ENCODE data around the gene PGC. TPM values are rescaled to one million over a fixed set of nuclear protein-coding genes. Genes with fewer than 3 reads are reported as not detected.

The PGC gene
- total and polyA plus RNA-seq, 2 experiments from 2014 or later, result 0.10 TPM; not detected in 1

GRCh38 chr6:41789390-41789724, 42.2 kb upstream of the PGC start:
- Histone ChIP-seq H3K9me3 (ENCODE audit: low read depth) (no peaks in the 10 kb centered on the region), H3K27me3 (no peaks in the 10 kb centered on the region), H3K4me3 (no peak overlapping the region), H3K27ac (no peak overlapping the region), H3K36me3 (peaks cover 10% of the 10 kb centered on the region), H3K4me1 (ENCODE audit: low read depth) (peaks cover 16% of the 10 kb centered on the region)
- TF ChIP-seq, protein P1, sequence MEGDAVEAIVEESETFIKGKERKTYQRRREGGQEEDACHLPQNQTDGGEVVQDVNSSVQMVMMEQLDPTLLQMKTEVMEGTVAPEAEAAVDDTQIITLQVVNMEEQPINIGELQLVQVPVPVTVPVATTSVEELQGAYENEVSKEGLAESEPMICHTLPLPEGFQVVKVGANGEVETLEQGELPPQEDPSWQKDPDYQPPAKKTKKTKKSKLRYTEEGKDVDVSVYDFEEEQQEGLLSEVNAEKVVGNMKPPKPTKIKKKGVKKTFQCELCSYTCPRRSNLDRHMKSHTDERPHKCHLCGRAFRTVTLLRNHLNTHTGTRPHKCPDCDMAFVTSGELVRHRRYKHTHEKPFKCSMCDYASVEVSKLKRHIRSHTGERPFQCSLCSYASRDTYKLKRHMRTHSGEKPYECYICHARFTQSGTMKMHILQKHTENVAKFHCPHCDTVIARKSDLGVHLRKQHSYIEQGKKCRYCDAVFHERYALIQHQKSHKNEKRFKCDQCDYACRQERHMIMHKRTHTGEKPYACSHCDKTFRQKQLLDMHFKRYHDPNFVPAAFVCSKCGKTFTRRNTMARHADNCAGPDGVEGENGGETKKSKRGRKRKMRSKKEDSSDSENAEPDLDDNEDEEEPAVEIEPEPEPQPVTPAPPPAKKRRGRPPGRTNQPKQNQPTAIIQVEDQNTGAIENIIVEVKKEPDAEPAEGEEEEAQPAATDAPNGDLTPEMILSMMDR (IDR thresholded peaks at IDR 0.05; ENCODE audit: low read depth, low read length), result no peak
- no peak for DNase-seq (ENCODE audit: low read depth in 1 of 2, low spot score in 1 of 2)

- Histone ChIP-seq H3K27me3 (no peaks in the 10 kb centered on the region), H3K27ac (peak within 1 kb of the TSS; percentile 86), H3K36me3 (peaks cover 10% of the 10 kb centered on the region), H3K4me1 (ENCODE audit: low read depth) (peaks cover 20% of the 10 kb centered on the region), H3K4me3 (peak within 1 kb of the TSS; percentile 99), H3K9me3 (ENCODE audit: low read depth) (no peaks in the 10 kb centered on the region)
- DNase-seq (ENCODE audit: low read depth in 1 of 2, low spot score in 1 of 2), result peak; percentile 96 to 97
- TF ChIP-seq, protein P1 (IDR thresholded peaks at IDR 0.05; ENCODE audit: low read depth, low read length), result peak; percentile 76
Observed at GRCh38 chr6:41787219-41787917, 40.2 kb upstream of the PGC start, which contains the start of gene TOMM6. Gene TOMM6, plus strand, starts transcription at chr6:41787694. Its CDS starts 4 bp downstream, at chr6:41787698.

DNA sequence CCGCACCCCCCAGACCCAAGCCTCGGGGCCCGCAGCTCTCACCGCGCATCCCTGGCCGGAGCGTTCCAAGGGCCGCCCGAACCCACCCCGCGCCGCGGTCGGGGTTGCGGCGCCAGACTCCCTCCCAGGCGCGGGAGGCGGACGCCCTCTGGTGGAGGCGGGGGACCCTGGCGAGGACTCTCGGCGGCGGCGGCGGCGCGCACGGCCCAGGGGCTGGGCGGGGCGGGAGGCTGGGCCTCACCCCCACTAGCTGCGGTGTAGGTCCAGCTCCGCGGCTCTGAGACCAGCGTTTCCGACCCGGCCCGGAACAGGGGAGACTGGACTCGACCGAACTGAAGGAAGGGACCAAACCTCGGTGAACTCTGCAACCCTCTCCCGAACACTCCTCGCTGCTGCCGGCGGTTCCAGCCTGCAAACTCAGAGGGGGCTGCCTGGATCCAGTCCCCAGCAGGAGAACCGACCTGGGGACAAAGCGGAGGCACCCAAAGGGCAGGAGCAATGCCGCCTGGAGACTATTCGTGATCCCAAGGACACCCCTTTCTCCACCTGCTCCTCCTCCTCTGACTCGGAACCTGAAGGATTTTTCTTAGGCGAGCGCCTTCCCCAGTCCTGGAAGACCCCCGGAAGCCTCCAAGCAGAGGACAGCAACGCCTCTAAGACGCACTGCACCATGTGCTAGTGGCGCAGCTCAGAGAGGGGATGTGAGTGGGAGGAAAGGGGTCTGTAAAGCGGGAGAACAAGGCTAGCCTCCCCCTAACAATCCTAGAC, 39.4 kb upstream of the PGC start:
- H3K27ac ChIP-seq, result peak overlapping the region; percentile 86

DNA sequence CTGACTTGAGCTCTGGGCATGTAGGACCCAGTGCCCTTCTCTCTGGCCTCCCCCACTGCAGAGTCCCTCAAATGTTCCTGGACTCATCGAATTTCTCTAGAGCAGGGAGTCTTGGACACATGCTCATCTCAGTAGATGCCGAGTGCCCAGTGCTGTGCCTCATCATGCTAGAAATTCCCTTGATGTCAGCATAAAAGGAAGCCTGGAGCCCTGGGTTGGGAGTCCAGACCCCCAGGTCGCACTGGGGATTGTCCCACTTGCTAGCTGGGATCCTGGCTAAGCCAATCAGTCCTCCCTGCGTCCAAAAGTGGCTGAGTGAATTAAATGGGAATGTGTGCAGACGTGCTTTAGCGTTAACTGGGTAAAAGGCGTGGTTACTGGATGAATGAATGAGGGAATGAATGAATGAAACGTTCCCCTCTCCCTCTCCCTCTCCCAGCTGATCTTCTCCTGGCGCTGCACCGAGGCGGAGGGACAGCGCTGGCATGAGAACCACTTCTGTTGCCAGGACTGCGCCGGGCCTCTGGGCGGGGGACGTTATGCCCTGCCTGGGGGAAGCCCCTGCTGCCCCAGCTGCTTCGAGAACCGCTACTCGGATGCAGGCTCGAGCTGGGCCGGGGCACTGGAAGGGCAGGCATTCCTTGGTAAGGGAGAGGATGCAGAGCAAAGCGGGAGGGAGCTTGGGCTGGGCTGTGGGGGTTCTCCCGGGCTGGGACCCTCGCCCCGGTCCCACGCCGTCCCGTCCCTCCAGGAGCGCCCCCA, 38.7 kb upstream of the PGC start:
- Histone ChIP-seq H3K27ac (no peak overlapping the region), H3K27me3 (no peaks in the 10 kb centered on the region), H3K4me1 (ENCODE audit: low read depth) (peaks cover 22% of the 10 kb centered on the region), H3K4me3 (peak overlapping the region; percentile 99), H3K36me3 (peaks cover 3% of the 10 kb centered on the region), H3K9me3 (ENCODE audit: low read depth) (no peaks in the 10 kb centered on the region)
- TF ChIP-seq, protein P1 (IDR thresholded peaks at IDR 0.05; ENCODE audit: low read depth, low read length), result no peak
- DNase-seq (ENCODE audit: low read depth in 1 of 2, low spot score in 1 of 2), result peak in 1 of 2 donors; percentile 39

More for the DNA sequence above, 39.4 kb upstream of the PGC start:
- Histone ChIP-seq H3K4me1 (ENCODE audit: low read depth) (peaks cover 20% of the 10 kb centered on the region), H3K27me3 (no peaks in the 10 kb centered on the region), H3K36me3 (peaks cover 10% of the 10 kb centered on the region), H3K4me3 (peak overlapping the region; percentile 99), H3K9me3 (ENCODE audit: low read depth) (no peaks in the 10 kb centered on the region)
- TF ChIP-seq, protein P1 (IDR thresholded peaks at IDR 0.05; ENCODE audit: low read depth, low read length), result peak; percentile 60
- peak; percentile 88 to 93 for DNase-seq (ENCODE audit: low read depth in 1 of 2, low spot score in 1 of 2)

DNA sequence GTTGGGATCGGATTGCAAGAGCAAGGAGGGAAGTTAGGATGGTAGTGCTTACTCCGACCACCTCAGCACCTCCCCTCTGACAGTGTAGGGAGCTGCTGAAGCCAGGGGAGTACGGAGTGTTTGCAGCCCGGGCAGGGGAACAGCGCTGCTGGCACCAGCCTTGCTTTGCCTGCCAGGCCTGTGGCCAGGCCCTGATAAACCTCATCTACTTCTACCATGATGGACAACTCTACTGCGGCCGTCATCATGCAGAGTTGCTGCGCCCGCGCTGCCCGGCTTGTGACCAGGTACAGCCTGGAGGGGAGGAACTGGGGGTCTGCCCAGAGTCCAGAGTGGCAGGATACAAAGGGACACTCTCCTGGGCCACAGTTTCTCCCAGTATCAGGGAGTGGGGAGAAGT, 38.1 kb upstream of the PGC start:
- Histone ChIP-seq H3K36me3 (no peaks in the 10 kb centered on the region), H3K27me3 (no peaks in the 10 kb centered on the region), H3K9me3 (ENCODE audit: low read depth) (no peaks in the 10 kb centered on the region), H3K27ac (no peak overlapping the region), H3K4me3 (no peak overlapping the region), H3K4me1 (ENCODE audit: low read depth) (peaks cover 22% of the 10 kb centered on the region)
- TF ChIP-seq, protein P1 (IDR thresholded peaks at IDR 0.05; ENCODE audit: low read depth, low read length), result no peak
- no peak for DNase-seq (ENCODE audit: low read depth in 1 of 2, low spot score in 1 of 2)

Data from cardiac muscle cell (in vitro differentiated cells and primary cell).